Peyer's patch (tissue), 4 donors: ENCODE data around the gene WRNIP1.

ENCODE experiments used
- POLR2A ChIP-seq, 2 donors: fragments of 450-650 bp; IDR thresholded peaks; one replicate each; pipeline ENCODE4 v1.5.1; 2017; ENCODE audit warnings: antibody characterized with exemption in 2 of 2, mild to moderate bottlenecking in 2 of 2, moderate library complexity in 2 of 2
- TF ChIP-seq, protein P1 (sequence below), 6 experiments: fragments of 450-650 bp in 4 of 6; fragments of 200-600 bp in 2 of 6; sonication (generic) in 1 of 6; IDR thresholded peaks; one replicate each; pipeline ENCODE4 v1.5.1; 2017 to 2019; ENCODE audit warnings: antibody characterized with exemption in 6 of 6, mild to moderate bottlenecking in 3 of 6, moderate library complexity in 1 of 6

DNA sequence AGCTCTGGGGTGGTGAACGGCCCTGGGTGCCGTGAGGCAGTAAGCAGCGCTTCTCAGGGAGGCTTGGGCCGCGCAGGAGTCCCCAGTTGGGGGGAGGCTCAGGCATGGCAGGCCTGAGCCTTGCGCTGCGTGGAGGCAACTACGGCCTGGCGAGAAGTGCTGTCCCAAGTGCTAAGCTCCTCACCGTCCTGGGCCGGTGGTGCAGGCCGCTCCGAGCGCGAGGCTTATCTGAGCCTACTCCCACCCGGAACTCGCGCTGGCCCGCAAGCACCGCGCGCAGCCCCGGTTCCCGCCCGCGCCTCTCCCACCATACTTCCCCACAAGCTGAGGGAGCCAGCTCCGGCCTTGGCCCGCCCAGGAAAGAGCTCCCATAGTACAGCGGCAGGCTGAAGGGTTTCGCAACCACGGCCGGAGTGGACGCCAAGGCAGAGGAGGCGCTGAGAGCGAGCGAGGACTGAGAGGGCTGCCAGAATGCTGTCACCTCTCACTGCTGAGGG, 1.8 kb upstream of the WRNIP1 start:
- TF ChIP-seq, protein P1, sequence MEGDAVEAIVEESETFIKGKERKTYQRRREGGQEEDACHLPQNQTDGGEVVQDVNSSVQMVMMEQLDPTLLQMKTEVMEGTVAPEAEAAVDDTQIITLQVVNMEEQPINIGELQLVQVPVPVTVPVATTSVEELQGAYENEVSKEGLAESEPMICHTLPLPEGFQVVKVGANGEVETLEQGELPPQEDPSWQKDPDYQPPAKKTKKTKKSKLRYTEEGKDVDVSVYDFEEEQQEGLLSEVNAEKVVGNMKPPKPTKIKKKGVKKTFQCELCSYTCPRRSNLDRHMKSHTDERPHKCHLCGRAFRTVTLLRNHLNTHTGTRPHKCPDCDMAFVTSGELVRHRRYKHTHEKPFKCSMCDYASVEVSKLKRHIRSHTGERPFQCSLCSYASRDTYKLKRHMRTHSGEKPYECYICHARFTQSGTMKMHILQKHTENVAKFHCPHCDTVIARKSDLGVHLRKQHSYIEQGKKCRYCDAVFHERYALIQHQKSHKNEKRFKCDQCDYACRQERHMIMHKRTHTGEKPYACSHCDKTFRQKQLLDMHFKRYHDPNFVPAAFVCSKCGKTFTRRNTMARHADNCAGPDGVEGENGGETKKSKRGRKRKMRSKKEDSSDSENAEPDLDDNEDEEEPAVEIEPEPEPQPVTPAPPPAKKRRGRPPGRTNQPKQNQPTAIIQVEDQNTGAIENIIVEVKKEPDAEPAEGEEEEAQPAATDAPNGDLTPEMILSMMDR (IDR thresholded peaks at IDR 0.05), result no peak
- TF ChIP-seq POLR2A (IDR thresholded peaks at IDR 0.05), result no peak
